ENCODE data around the gene ERBB2. TPM values are rescaled to one million over a fixed set of nuclear protein-coding genes. Genes with fewer than 3 reads are reported as not detected.

The ERBB2 gene
- total and polyA plus RNA-seq, 2 of the 4 experiments (the other 2 are of a cell fraction), result 28.7 to 33.3 TPM

DNA sequence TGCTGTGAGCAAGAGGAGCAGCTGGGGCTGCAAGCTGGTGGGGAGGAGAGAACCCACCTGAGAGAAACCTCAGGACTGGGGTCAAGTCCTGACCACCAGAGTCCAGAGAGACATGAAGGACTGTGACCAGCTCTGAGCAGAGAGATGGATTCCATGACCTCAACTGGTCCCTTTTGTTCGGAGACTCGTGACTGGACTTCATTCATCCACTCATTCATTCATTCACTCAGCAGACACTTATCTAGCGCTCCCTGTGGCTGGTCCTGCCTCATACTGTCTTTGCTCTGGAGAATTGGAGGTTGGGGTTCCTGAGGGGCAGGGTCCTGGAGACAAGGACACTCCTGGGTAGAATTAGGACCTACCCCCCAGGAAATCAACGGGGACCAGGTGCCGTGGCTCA, 4.0 kb downstream of the ERBB2 start:
- Histone ChIP-seq H3K23ac (ENCODE audit: low read depth, low read length) (no peak overlapping the region), H4K8ac (ENCODE audit: low read depth in 2 of 2, low read length in 2 of 2) (no peak overlapping the region), H3K18ac (ENCODE audit: low read depth, low read length) (no peak overlapping the region), H3K9ac (ENCODE audit: low read depth, low read length) (no peak overlapping the region), H3K4me1 (ENCODE audit: control insufficient read depth, insufficient read depth, low read length) (peaks cover 21% of the 10 kb centered on the region), H3K27ac (ENCODE audit: insufficient read depth, low read length) (no peak overlapping the region), H3K27me3 (ENCODE audit: control insufficient read depth, insufficient read depth, low read length) (no peaks in the 10 kb centered on the region), H3K79me1 (ENCODE audit: low read depth in 1 of 2, low read length in 2 of 2) (peaks cover 0 to 74% of the 10 kb centered on the region in 2 experiments; a peak in 3 of 4 replicates), H3K4me2 (ENCODE audit: low read depth, low read length) (no peak overlapping the region), H3K9me1 (ENCODE audit: insufficient read depth, low read length) (peaks cover 20% of the 10 kb centered on the region), H2BK20ac (ENCODE audit: low read depth, low read length) (no peak overlapping the region), H2AK9ac (replicated peaks; ENCODE audit: low read depth, low read length, poor library complexity) (no peak overlapping the region), H4K20me1 (ENCODE audit: insufficient read depth, low read length) (peaks cover 55% of the 10 kb centered on the region), H3K36me3 (ENCODE audit: control insufficient read depth, insufficient read depth, low read length) (peaks cover 18% of the 10 kb centered on the region), H2AFZ (replicated peaks; ENCODE audit: low read length, poor library complexity) (no peak overlapping the region), H2BK15ac (ENCODE audit: low read depth, low read length) (no peak overlapping the region), H4K5ac (ENCODE audit: low read depth, low read length) (no peak overlapping the region), H3K14ac (replicated peaks; ENCODE audit: low read depth, low read length) (no peak overlapping the region), H4K91ac (ENCODE audit: insufficient read depth, low read depth, low read length) (no peak overlapping the region), H2BK120ac (ENCODE audit: low read depth, low read length) (no peak overlapping the region), H3K9me3 (ENCODE audit: control insufficient read depth, insufficient read depth, low read length) (no peaks in the 10 kb centered on the region), H2AK5ac (ENCODE audit: low read depth, low read length) (no peak overlapping the region), H3K4me3 (ENCODE audit: insufficient read depth, low read depth, low read length) (no peak overlapping the region), H3K56ac (ENCODE audit: extremely low read depth, insufficient read depth, low read length) (no peak overlapping the region), H2BK5ac (ENCODE audit: low read depth, low read length, poor library complexity, severe bottlenecking) (no peak overlapping the region), H3K4ac (ENCODE audit: low read depth, low read length) (no peak overlapping the region)
- TF ChIP-seq, protein P1, sequence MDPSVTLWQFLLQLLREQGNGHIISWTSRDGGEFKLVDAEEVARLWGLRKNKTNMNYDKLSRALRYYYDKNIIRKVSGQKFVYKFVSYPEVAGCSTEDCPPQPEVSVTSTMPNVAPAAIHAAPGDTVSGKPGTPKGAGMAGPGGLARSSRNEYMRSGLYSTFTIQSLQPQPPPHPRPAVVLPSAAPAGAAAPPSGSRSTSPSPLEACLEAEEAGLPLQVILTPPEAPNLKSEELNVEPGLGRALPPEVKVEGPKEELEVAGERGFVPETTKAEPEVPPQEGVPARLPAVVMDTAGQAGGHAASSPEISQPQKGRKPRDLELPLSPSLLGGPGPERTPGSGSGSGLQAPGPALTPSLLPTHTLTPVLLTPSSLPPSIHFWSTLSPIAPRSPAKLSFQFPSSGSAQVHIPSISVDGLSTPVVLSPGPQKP (IDR thresholded peaks at IDR 0.05; ENCODE audit: borderline replicate concordance, low read depth, low read length), result no peak
- no peak for TF ChIP-seq RAD21 (IDR thresholded peaks at IDR 0.05; ENCODE audit: low read length)
- TF ChIP-seq MXI1 (IDR thresholded peaks at IDR 0.05; ENCODE audit: borderline replicate concordance, low read depth, low read length), result no peak
- no peak for TF ChIP-seq MAZ (IDR thresholded peaks at IDR 0.05; ENCODE audit: borderline replicate concordance, low read depth, low read length)
- no peak for TF ChIP-seq BHLHE40 (IDR thresholded peaks at IDR 0.05; ENCODE audit: low read depth, low read length)
- TF ChIP-seq CEBPB (IDR thresholded peaks at IDR 0.05; ENCODE audit: low read depth, low read length), result no peak
- TF ChIP-seq NFE2L2 (IDR thresholded peaks at IDR 0.05; ENCODE audit: low read depth, low read length), result no peak
- TF ChIP-seq MAFK (IDR thresholded peaks at IDR 0.05; ENCODE audit: low read depth, low read length), result no peak
- TF ChIP-seq, protein P2, sequence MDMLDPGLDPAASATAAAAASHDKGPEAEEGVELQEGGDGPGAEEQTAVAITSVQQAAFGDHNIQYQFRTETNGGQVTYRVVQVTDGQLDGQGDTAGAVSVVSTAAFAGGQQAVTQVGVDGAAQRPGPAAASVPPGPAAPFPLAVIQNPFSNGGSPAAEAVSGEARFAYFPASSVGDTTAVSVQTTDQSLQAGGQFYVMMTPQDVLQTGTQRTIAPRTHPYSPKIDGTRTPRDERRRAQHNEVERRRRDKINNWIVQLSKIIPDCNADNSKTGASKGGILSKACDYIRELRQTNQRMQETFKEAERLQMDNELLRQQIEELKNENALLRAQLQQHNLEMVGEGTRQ (IDR thresholded peaks at IDR 0.05; ENCODE audit: low read depth, low read length), result no peak
- TF ChIP-seq POLR2A (IDR thresholded peaks at IDR 0.05; ENCODE audit: low read depth, low read length), result no peak
- no peak for TF ChIP-seq SMC3 (IDR thresholded peaks at IDR 0.05; ENCODE audit: low read depth, low read length)
- DNase-seq (no peak), ATAC-seq (ENCODE audit: low read depth) (no peak)
- ChIA-PET CTCF (interaction anchor here (0.5 kb wide), 1 partner anchor 98 kb away, joined by 3 read pairs; no protein-coding TSS in a partner anchor), POLR2A (ENCODE audit: unreplicated experiment) (no interaction called here)
- dilution Hi-C loops (cut with HindIII; ENCODE audit: low sequenced_read_pairs, unreplicated experiment) (no loop called here), intact Hi-C loops (cut with micrococcal nuclease) (no loop called here), in situ Hi-C loops (cut with MboI; ENCODE audit: low sequenced_read_pairs) (no loop called here)
- no TSS peak for BruUV-seq (replicated peaks)
- 93% methylated on average over 2 of the region's 5 CpGs; no CpG with 5 or more reads in 1 of the 2 experiments for WGBS, 2 experiments (ENCODE audit: extremely low coverage in 2 of 2, insufficient read length in 1 of 2)

Data from IMR-90 (cell line).